GM23338 (cell line): ENCODE results near the gene SH3GL2. TPM values are rescaled to one million over a fixed set of nuclear protein-coding genes. Genes with fewer than 3 reads are reported as not detected.

Experiments used
- ATAC-seq: fragments of 200-7000 bp; cut with Tn5 transposase; 3 replicates; pipeline ENCODE4 v1.9.1; 2020
- DNase-seq: peaks from one replicate; pipeline ENCODE4 v3.0.0-alpha.2; 2015; ENCODE audit warnings: low spot score
- H2AFZ ChIP-seq: fragments of 200-600 bp; sonication (generic); 2 replicates; pipeline ENCODE4 v1.8.0; 2016; ENCODE audit warnings: antibody characterized with exemption, mild to moderate bottlenecking, moderate library complexity
- H3F3A ChIP-seq: fragments of 200-600 bp; sonication (generic); replicated peaks from 2 replicates; pipeline ENCODE4 v1.8.0; 2017; ENCODE audit warnings: antibody characterized with exemption, mixed run types, low read depth
- H3K27ac ChIP-seq: fragments of 200-600 bp; sonication (generic); 2 replicates; pipeline ENCODE4 v1.6.1; 2016; ENCODE audit warnings: low read depth
- H3K27me3 ChIP-seq: fragments of 200-600 bp; sonication (generic); 2 replicates; pipeline ENCODE4 v1.8.0; 2016; ENCODE audit warnings: mild to moderate bottlenecking, mixed run types, moderate library complexity; ENCODE audit not compliant: insufficient read depth
- H3K36me3 ChIP-seq: fragments of 200-600 bp; sonication (generic); 2 replicates; pipeline ENCODE4 v1.8.0; 2016; ENCODE audit warnings: mild to moderate bottlenecking; ENCODE audit not compliant: insufficient read depth
- H3K4me1 ChIP-seq: fragments of 200-600 bp; sonication (generic); 2 replicates; pipeline ENCODE4 v1.8.0; 2016; ENCODE audit warnings: mild to moderate bottlenecking, moderate library complexity; ENCODE audit not compliant: insufficient read depth
- H3K4me2 ChIP-seq: fragments of 200-600 bp; sonication (generic); 2 replicates; pipeline ENCODE4 v1.7.1; 2017; ENCODE audit warnings: mixed run types
- H3K4me3 ChIP-seq: fragments of 200-600 bp; sonication (generic); 2 replicates; pipeline ENCODE4 v1.6.1; 2016; ENCODE audit warnings: mixed run types
- H3K79me2 ChIP-seq: fragments of 200-600 bp; sonication (generic); replicated peaks from 2 replicates; pipeline ENCODE4 v1.8.0; 2017; ENCODE audit warnings: mild to moderate bottlenecking; ENCODE audit not compliant: insufficient read depth
- H3K9me2 ChIP-seq: fragments of 200-600 bp; sonication (generic); 2 replicates; pipeline ENCODE4 v1.8.0; 2017; ENCODE audit not compliant: insufficient read depth
- H4K20me1 ChIP-seq: fragments of 200-600 bp; sonication (generic); replicated peaks from 2 replicates; pipeline ENCODE4 v1.8.0; 2017; ENCODE audit warnings: mild to moderate bottlenecking; ENCODE audit not compliant: insufficient read depth
- H3K27ac Mint-ChIP-seq: 2 replicates; pipeline ENCODE4 v1.8.0; 2020; ENCODE audit warnings: inconsistent platforms, mild to moderate bottlenecking, moderate library complexity, mixed read lengths
- H3K27me3 Mint-ChIP-seq: 3 replicates; pipeline ENCODE4 v1.8.0; 2022; ENCODE audit warnings: low read depth, mild to moderate bottlenecking, moderate library complexity, mixed read lengths, inconsistent platforms; ENCODE audit not compliant: insufficient read depth, poor library complexity
- H3K36me3 Mint-ChIP-seq: 3 replicates; pipeline ENCODE4 v1.8.0; 2021; ENCODE audit warnings: low read depth, mild to moderate bottlenecking, inconsistent platforms, moderate library complexity, mixed read lengths
- H3K4me1 Mint-ChIP-seq: 3 replicates; pipeline ENCODE4 v1.8.0; 2020; ENCODE audit warnings: mild to moderate bottlenecking, inconsistent platforms, mixed read lengths
- H3K4me3 Mint-ChIP-seq: 3 replicates; pipeline ENCODE4 v1.8.0; 2021; ENCODE audit warnings: moderate library complexity, mild to moderate bottlenecking, inconsistent platforms, mixed read lengths
- H3K9me3 Mint-ChIP-seq: 3 replicates; pipeline ENCODE4 v1.8.0; 2020; ENCODE audit warnings: moderate library complexity, mild to moderate bottlenecking, inconsistent platforms, mixed read lengths
- STAT1 ChIP-seq: IDR thresholded peaks from one replicate; pipeline ENCODE4 v1.6.1; 2016; ENCODE audit warnings: antibody characterized with exemption; ENCODE audit not compliant: unreplicated experiment
- polyA plus RNA-seq: library from polyadenylated mRNA; unstranded; fragments of >200 nt; fragmentation: Nextera tagmentation; extraction: Ambion mirVana; gene quantifications from 2 replicates; pipeline ENCODE4 v1.2.1, GENCODE V29; 2016
- total RNA-seq: library from RNA; depleted of rRNA; stranded (reverse); fragments of >200 nt; shearing (Covaris generic); gene quantifications from 2 replicates; pipeline ENCODE4 v1.2.3, GENCODE V29; 2014
- TF ChIP-seq, protein P1 (sequence below): fragments of 250-450 bp; sonication (Bioruptor Pico); IDR thresholded peaks from 2 replicates; pipeline ENCODE4 v1.5.0; 2020; ENCODE audit warnings: mild to moderate bottlenecking, moderate library complexity
- TF ChIP-seq, protein P2 (sequence below), 2 experiments: fragments of 200-600 bp in 1 of 2; sonication (generic) in 1 of 2; conservative IDR thresholded peaks; 2 replicates each; pipeline versions ENCODE4 v1.5.1 to v1.6.1; 2016 to 2017; ENCODE audit warnings: antibody characterized with exemption in 2 of 2, low read depth in 2 of 2, mild to moderate bottlenecking in 2 of 2, moderate library complexity in 1 of 2

Gene SH3GL2
- total and polyA plus RNA-seq, 2 experiments from 2014 or later = 5.9 to 8.6 TPM

GRCh38 chr9:17810317-17810716 lies 231.5 kb downstream of the SH3GL2 start (continued):
- TF ChIP-seq, protein P1, sequence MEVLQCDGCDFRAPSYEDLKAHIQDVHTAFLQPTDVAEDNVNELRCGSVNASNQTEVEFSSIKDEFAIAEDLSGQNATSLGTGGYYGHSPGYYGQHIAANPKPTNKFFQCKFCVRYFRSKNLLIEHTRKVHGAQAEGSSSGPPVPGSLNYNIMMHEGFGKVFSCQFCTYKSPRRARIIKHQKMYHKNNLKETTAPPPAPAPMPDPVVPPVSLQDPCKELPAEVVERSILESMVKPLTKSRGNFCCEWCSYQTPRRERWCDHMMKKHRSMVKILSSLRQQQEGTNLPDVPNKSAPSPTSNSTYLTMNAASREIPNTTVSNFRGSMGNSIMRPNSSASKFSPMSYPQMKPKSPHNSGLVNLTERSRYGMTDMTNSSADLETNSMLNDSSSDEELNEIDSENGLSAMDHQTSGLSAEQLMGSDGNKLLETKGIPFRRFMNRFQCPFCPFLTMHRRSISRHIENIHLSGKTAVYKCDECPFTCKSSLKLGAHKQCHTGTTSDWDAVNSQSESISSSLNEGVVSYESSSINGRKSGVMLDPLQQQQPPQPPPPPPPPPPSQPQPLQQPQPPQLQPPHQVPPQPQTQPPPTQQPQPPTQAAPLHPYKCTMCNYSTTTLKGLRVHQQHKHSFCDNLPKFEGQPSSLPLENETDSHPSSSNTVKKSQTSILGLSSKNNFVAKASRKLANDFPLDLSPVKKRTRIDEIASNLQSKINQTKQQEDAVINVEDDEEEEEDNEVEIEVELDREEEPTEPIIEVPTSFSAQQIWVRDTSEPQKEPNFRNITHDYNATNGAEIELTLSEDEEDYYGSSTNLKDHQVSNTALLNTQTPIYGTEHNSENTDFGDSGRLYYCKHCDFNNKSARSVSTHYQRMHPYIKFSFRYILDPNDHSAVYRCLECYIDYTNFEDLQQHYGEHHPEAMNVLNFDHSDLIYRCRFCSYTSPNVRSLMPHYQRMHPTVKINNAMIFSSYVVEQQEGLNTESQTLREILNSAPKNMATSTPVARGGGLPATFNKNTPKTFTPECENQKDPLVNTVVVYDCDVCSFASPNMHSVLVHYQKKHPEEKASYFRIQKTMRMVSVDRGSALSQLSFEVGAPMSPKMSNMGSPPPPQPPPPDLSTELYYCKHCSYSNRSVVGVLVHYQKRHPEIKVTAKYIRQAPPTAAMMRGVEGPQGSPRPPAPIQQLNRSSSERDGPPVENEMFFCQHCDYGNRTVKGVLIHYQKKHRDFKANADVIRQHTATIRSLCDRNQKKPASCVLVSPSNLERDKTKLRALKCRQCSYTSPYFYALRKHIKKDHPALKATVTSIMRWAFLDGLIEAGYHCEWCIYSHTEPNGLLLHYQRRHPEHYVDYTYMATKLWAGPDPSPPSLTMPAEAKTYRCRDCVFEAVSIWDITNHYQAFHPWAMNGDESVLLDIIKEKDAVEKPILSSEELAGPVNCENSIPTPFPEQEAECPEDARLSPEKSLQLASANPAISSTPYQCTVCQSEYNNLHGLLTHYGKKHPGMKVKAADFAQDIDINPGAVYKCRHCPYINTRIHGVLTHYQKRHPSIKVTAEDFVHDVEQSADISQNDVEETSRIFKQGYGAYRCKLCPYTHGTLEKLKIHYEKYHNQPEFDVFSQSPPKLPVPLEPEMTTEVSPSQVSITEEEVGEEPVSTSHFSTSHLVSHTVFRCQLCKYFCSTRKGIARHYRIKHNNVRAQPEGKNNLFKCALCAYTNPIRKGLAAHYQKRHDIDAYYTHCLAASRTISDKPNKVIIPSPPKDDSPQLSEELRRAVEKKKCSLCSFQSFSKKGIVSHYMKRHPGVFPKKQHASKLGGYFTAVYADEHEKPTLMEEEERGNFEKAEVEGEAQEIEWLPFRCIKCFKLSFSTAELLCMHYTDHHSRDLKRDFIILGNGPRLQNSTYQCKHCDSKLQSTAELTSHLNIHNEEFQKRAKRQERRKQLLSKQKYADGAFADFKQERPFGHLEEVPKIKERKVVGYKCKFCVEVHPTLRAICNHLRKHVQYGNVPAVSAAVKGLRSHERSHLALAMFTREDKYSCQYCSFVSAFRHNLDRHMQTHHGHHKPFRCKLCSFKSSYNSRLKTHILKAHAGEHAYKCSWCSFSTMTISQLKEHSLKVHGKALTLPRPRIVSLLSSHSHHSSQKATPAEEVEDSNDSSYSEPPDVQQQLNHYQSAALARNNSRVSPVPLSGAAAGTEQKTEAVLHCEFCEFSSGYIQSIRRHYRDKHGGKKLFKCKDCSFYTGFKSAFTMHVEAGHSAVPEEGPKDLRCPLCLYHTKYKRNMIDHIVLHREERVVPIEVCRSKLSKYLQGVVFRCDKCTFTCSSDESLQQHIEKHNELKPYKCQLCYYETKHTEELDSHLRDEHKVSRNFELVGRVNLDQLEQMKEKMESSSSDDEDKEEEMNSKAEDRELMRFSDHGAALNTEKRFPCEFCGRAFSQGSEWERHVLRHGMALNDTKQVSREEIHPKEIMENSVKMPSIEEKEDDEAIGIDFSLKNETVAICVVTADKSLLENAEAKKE (CRISPR knock-in tag) = no peak

DNA sequence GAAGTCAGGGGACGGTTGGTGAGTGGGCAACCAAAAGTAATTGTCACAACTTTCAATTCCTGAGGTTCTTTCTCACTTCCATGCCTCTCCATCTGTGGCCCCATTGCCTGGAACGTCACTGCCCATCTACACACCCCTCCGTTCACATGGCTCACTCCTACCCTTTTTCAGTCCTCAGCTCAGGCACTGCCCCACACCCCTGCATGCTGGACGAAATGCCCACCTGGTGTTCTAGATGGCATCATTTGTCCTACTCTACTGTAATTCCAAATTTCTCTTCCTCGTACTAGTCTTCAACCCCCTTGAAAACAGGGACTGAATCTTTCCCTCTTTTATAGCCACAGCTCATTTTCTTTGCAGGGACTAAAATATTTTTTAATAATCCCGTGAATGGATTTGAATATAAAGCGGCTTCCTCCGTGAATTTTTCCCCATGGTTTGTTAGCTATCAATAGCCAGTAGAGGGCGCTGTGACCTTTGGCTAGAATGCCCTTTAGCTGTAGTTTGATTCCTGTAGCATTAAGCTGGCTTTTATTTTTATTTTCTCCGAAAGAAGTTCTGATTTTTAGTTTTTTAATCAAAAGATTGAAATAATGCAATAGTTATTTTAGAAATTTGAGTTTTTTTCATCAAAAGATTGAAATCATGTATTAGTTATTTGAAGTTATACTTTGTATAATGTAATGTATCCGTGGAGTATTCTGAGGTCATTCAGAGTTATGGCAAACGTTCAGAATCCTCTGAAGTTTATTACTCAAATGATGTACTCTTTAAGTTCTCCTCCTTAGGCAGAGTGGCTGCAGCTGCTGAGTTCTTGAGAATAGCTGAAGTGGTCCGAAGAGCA lies 232.1 kb downstream of the SH3GL2 start:
- H3K36me3 ChIP-seq = no peaks in the 10 kb centered on the region
- H3F3A ChIP-seq = no peaks in the 10 kb centered on the region
- H3K9me2 ChIP-seq = no peaks in the 10 kb centered on the region
- H3K4me2 ChIP-seq = peak overlapping the region; percentile 56; the same call in 1 of the 2 replicates
- TF ChIP-seq, protein P2, sequence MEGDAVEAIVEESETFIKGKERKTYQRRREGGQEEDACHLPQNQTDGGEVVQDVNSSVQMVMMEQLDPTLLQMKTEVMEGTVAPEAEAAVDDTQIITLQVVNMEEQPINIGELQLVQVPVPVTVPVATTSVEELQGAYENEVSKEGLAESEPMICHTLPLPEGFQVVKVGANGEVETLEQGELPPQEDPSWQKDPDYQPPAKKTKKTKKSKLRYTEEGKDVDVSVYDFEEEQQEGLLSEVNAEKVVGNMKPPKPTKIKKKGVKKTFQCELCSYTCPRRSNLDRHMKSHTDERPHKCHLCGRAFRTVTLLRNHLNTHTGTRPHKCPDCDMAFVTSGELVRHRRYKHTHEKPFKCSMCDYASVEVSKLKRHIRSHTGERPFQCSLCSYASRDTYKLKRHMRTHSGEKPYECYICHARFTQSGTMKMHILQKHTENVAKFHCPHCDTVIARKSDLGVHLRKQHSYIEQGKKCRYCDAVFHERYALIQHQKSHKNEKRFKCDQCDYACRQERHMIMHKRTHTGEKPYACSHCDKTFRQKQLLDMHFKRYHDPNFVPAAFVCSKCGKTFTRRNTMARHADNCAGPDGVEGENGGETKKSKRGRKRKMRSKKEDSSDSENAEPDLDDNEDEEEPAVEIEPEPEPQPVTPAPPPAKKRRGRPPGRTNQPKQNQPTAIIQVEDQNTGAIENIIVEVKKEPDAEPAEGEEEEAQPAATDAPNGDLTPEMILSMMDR (conservative IDR thresholded peaks at IDR 0.05; ENCODE audit: low read depth in 2 of 2) = peak; percentile 88 to 99
- no peak for TF ChIP-seq STAT1
- no peaks in the 10 kb centered on the region for H3K27me3 ChIP-seq
- no peak overlapping the region for H2AFZ ChIP-seq
- peak; percentile 87 for DNase-seq
- Mint-ChIP-seq H3K27me3 (peaks cover 4% of the 10 kb centered on the region), H3K27ac (no peak overlapping the region), H3K9me3 (no peaks in the 10 kb centered on the region; the same call in 2 of the 3 replicates), H3K4me1 (no peaks in the 10 kb centered on the region), H3K36me3 (no peaks in the 10 kb centered on the region), H3K4me3 (no peak overlapping the region)
- no peak overlapping the region for H3K4me3 ChIP-seq
- peak; percentile 71 for ATAC-seq
- H4K20me1 ChIP-seq = no peaks in the 10 kb centered on the region
- H3K79me2 ChIP-seq = no peaks in the 10 kb centered on the region
- H3K4me1 ChIP-seq = no peaks in the 10 kb centered on the region
- H3K27ac ChIP-seq = no peak overlapping the region
